Erythroblast (primary cell): Measurements from ENCODE around the gene ATP2B3.

Experiments
- GATA1 ChIP-seq: IDR thresholded peaks from 2 replicates; pipeline ENCODE4 v1.6.1; 2011; ENCODE audit warnings: low read depth, mild to moderate bottlenecking, control low read depth, low read length, moderate library complexity
- POLR2A ChIP-seq: IDR thresholded peaks from 2 replicates; pipeline ENCODE4 v1.6.1; 2011; ENCODE audit warnings: mild to moderate bottlenecking, low read length

DNA sequence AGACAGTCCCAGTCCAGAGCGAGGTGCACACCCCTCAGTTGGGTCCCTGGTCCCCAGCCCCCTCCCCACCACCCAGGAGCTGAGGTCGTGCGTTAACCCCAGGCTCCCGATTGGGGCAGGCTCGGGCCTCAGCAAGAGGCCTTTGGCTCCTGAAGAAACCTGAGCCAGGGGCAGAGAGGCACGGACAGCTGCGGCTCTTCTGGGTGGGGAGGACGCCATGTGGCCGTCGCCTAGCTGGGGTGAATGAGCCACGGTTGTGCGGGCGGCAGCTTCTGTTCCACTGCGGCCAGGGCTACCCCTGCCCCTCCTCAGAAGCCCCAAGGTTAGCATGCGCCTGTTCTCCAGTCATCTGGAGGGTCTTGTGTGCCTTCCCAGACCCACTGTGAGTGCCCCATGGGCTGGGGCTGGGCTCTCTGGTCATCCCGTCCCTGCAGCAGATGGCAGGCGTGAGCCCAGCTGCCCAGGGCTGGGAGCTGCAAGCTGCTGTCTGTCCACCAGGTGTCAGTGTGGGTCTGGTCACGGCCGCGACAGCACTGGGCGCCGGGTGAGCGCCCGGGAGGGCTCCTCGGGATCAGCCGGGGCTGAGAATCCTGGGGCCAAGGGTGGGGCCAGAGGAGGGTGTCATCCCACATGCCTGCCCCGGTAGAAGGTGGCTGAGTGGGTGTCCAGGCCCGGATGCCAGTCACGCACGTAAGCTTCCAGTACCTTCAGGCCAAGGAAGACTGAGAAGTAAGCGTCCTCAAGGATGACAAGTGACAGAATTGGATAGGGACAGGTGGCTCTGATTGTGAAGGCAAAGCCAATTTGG is 21.9 kb downstream of the ATP2B3 start:
- no peak for TF ChIP-seq POLR2A
- TF ChIP-seq GATA1 = no peak
